ENCODE measurements around the gene CALML6.
"Not testable (repeated sequence)": the region's sequence is repeated elsewhere in the genome, so short reads cannot be mapped to it uniquely, and the experiment has no call there.

CALML6 gene

GRCh38 chr1:1926346-1926811, 11.3 kb downstream of the CALML6 start:
- DNase-seq, result no peak

- no peak for DNase-seq
These were observed 12.0 kb downstream of the CALML6 start for GRCh38 chr1:1926886-1927660.

DNA sequence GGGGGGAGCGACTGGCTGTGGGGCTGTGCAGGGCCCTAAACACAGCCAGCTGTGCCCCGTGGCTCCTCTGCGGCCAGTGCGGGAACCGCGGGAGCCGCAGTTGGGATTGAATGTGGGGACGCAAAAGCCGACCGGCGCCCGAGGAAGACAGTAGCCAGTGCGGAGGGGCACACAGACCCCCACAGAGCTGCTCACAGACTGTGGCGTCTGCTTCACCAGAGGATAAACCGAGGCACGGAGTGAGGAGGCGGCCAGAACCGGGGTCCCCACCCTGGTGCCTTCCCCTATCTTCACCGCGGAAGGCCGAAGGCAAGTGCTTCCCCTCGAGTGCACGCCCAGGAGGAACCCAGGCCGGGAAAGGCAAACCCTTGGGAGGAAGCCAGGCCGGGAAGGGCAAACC, 12.7 kb downstream of the CALML6 start:
- DNase-seq, result no peak

GRCh38 chr1:1928231-1929101, 13.4 kb downstream of the CALML6 start:
- no peak for DNase-seq

DNA sequence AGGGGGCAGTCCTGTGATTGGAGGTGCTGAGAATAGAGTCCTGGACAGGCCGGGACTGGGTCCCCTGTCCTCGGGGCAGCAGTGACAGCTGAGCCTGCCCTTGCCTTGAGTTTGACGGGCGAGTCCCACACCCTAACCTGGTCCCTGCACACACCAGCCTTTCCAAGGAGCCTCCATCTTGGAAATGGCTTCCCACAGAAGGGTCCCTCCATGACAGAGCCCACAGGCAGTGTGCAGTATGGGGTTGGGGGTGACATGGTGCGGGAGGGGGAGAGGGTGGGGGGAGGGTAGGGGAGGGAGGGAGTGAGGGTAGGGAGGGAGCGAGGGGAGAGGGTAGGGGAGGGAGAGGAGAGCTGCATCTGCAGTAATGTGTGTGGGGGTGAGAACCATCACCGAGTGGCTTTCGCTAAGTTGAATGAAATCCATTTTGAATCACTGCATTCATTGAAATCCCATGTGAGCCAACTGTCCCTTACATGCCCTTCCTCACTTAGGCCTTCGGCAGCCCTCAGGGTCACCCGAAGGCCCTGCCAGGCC, 14.1 kb downstream of the CALML6 start:
- DNase-seq, result no peak

GRCh38 chr1:1929639-1930545, 14.8 kb downstream of the CALML6 start:
- DNase-seq, result no peak

DNA sequence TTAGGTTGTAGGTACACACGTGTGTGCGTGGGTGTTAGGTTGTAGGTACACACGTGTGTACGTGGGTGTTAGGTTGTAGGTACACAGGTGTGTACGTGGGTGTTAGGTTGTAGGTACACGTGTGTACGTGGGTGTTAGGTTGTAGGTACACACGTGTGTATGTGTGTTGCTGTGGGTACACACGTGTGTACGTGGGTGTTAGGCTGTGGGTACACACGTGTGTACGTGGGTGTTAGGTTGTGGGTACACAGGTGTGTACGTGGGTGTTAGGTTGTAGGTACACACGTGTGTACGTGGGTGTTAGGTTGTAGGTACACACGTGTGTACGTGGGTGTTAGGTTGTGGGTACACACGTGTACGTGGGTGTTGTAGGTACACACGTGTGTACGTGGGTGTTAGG, 19.8 kb downstream of the CALML6 start:
- not testable (repeated sequence) for DNase-seq

GRCh38 chr1:1937061-1937460, 22.0 kb downstream of the CALML6 start:
- DNase-seq, result no peak

DNA sequence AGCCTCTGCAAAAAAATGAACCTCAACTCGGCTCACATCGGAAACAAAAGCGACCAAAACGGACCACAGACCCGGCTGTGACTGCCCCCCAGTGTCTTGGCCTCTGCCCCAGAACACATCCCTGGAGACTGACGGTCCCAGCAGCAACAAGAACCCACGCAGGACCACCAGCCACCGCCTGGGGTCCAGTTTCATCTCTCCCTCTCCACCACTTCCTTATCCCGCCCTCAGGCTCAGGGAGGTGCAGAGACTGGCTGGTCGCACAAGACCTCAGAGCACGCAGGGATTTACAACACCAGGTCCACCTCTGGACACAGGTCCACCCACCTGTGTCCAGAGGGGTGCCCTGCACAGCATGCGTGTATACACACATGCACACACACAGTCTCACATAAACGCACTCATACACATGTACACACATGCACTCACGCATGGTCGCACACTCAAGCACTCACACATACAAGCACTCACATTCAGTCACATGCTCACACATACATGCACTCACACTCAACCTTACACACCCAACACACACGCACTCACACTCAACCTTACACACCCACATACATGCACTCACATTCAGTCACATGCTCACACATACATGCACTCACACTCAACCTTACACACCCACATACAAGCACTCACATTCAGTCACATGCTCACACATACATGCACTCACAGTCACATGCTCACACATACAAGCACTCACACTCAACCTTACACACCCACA, 22.7 kb downstream of the CALML6 start:
- no peak for DNase-seq

GRCh38 chr1:1938276-1938573, 23.2 kb downstream of the CALML6 start:
- DNase-seq, result no peak

- DNase-seq, result no peak
These were observed 23.7 kb downstream of the CALML6 start for GRCh38 chr1:1938613-1939295.

- DNase-seq, result no peak
These were observed 24.4 kb downstream of the CALML6 start for GRCh38 chr1:1939296-1940122.

GRCh38 chr1:1940123-1940425, 25.0 kb downstream of the CALML6 start:
- no peak for DNase-seq

GRCh38 chr1:1941211-1941841, 26.3 kb downstream of the CALML6 start:
- no peak for DNase-seq

DNA sequence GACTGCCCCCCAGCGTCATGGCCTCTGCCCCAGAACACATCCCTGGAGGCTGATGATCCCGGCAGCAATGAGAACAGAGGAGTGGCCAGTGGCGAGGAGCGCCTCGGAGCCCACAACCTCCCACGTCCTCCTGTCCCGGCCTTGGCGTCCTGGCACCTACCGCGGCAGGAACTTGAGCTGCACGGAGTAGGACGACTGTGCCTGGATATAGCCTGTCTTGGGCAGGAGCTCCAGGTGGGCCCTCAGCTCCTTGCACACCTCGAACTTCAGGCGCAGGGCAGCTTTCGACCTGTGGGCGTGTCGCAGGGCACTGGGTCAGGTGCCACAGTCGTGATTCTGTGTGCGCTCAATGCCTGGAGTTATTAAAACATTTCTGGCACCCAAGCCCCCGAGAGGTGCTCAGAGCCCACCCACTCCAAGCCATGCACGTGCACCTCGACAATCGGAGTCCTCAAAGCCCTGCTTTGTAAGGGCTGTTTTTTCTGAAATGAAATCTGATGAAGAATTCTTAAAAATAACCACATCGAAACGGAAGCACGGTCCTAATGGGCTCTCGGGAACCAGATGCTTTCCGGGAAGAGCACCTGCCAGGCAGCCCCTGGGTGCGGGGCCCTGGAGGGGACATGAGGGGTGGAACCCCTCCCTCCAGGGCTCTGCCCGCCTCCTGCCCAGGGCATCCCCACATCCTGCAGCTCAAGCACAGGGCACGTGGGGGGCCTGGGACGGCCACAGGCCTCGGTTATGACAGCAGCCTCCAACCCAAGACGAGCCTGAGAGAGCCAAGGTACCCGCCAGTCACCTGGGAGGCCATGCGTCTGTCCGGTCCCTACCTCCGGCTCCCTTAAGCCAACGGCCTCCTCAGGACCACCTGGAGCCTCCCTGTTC, 27.1 kb downstream of the CALML6 start:
- DNase-seq, result no peak

- no peak for DNase-seq
These were observed 27.9 kb downstream of the CALML6 start for GRCh38 chr1:1942753-1943656.

DNA sequence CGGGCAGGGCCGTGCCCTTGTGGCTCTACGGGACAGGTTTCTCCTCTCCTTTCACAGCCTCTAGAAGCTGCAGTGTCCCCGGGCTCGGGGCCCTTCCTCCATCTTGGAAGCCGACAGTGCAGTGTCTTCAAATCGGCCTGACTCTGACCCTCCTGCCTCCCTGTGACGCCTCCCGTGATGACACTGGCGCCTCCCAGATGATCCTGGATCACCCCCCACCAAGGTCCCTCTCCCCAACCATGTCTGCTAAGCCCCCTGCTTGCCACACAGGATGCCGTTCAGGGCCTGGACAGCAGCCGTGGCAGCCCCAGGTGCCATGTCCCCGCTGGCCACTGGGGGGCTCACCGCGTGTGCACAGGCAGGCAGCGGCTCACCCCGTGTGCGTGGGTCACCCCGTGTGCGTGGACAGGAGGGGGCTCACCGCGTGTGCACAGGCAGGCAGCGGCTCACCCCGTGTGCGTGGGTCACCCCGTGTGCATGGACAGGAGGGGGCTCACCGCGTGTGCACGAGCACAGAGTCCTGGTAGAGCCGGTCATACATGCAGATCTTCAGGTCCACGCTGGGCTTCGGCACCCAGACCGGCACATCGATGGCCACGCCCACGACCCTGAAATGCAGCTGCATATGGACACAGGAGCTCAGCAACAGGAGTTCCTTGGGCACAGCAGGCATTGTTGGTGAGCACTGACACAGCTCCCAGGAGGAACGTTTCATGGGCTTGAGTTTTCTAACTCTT, 28.9 kb downstream of the CALML6 start:
- DNase-seq, result no peak
